KBM-7 (cell line): ENCODE measurements around the gene MYB.
"Not testable (repeated sequence)": the region's sequence is repeated elsewhere in the genome, so short reads cannot be mapped to it uniquely, and the experiment has no call there.

ENCODE experiments used
- DNase-seq: peaks from one replicate; pipeline ENCODE4 v3.0.0-alpha.2; 2015
- in situ Hi-C: fragments of 300-500 bp; cut with MboI; formaldehyde crosslinking; loops from 2 replicates; pipeline ENCODE4 v1.14.3; 2020; ENCODE audit warnings: low sequenced_read_pairs, low pct_unique_long_range_greater_than_20kb, mixed read lengths

Gene MYB

DNA sequence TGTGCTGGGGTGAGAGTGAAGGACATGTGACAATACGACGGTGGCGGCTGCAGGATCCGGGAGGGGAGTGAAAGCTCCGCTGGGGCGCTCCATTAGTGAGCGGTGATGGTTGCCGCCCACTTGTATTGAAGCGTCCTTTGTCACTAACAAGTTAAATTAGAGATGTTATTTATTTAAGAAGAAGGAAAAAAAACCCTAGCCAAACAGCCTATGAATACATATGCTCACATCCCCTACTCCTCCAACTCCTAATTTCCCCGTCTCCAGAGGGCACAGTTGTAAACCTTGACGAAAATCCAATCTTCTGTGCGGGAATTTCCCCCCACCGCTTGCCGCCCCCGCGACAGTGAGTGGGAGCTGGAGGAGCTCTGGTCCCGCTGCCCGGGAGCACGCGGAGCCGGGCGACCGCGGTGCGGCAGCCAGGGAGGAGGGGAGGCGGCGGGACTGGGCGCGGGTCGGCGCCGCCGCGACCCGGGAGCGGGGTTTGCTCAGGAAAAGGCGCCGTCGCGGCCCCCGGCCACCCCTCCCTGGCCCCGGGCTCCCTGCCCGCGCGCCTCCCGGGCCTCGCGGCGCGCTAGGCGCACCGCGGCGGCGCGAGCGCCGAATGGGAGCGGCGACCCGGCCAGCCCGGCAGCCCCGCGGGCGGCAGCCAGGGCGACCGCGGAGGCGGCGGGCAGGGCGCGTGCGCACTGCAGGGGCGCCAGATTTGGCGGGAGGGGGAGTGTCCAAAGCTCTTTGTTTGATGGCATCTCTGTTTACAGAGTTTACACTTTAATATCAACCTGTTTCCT lies at the start of gene MYB:
TSS of gene MYB (plus strand) at position 767 of the 791 bp plus-strand sequence. CDS start 206 bp downstream, outside the sequence.
- peak; percentile 89 for DNase-seq
- in situ Hi-C loops, result no loop called here

DNA sequence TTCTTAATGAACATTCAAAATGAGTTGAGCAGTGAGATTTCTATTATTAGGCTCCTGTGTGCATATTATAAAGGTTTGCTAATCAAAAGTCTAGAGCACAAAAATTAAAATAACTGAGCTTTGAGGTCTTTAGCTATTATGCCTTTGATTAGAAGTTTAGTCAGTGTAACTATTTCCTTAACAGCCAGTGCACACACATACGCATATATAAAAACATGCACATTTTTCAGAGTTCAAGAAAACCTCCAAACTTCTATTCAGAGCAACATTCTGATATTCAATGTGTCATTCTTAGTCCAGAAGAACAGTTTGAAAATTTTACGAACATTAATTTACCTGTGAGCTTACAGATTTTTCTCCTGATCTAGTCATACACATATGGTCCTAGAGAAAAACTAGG lies 48.3 kb upstream of the MYB start:
- in situ Hi-C loops, result loop anchor here (25.0 kb wide), 1 partner anchor 305 kb away; no protein-coding TSS in a partner anchor
- DNase-seq, result no peak

GRCh38 chr6:135135835-135136234 lies 45.3 kb upstream of the MYB start:
- in situ Hi-C loops, result loop anchor here (25.0 kb wide), 1 partner anchor 301 kb away; no protein-coding TSS in a partner anchor
- DNase-seq, result no peak

- in situ Hi-C loops, result loop anchor here (25.0 kb wide), 1 partner anchor 299 kb away; no protein-coding TSS in a partner anchor
Measured at GRCh38 chr6:135137826-135138225, 43.3 kb upstream of the MYB start.

GRCh38 chr6:135141182-135141581 lies 39.9 kb upstream of the MYB start:
- in situ Hi-C loops, result loop anchor here (25.0 kb wide), 1 partner anchor 296 kb away; no protein-coding TSS in a partner anchor
- no peak for DNase-seq

More at GRCh38 chr6:135137826-135138225, 43.3 kb upstream of the MYB start:
- DNase-seq, result no peak

GRCh38 chr6:135141728-135142127 lies 39.4 kb upstream of the MYB start:
- in situ Hi-C loops, result loop anchor here (25.0 kb wide), 1 partner anchor 296 kb away; no protein-coding TSS in a partner anchor
- DNase-seq, result no peak

GRCh38 chr6:135142232-135142631 lies 38.9 kb upstream of the MYB start:
- in situ Hi-C loops, result loop anchor here (25.0 kb wide), 1 partner anchor 295 kb away; no protein-coding TSS in a partner anchor
- not testable (repeated sequence) for DNase-seq

- DNase-seq, result no peak
- in situ Hi-C loops, result loop anchor here (25.0 kb wide), 1 partner anchor 293 kb away; no protein-coding TSS in a partner anchor
Measured at GRCh38 chr6:135144673-135145062, 36.4 kb upstream of the MYB start.

- DNase-seq, result peak; percentile 70
- in situ Hi-C loops, result loop anchor here (25.0 kb wide), 1 partner anchor 292 kb away; no protein-coding TSS in a partner anchor
Measured at GRCh38 chr6:135145063-135145800, 35.9 kb upstream of the MYB start.

- in situ Hi-C loops, result loop anchor here (25.0 kb wide), 1 partner anchor 291 kb away; no protein-coding TSS in a partner anchor
- no peak for DNase-seq
Measured at GRCh38 chr6:135146162-135146934, 34.8 kb upstream of the MYB start.

DNA sequence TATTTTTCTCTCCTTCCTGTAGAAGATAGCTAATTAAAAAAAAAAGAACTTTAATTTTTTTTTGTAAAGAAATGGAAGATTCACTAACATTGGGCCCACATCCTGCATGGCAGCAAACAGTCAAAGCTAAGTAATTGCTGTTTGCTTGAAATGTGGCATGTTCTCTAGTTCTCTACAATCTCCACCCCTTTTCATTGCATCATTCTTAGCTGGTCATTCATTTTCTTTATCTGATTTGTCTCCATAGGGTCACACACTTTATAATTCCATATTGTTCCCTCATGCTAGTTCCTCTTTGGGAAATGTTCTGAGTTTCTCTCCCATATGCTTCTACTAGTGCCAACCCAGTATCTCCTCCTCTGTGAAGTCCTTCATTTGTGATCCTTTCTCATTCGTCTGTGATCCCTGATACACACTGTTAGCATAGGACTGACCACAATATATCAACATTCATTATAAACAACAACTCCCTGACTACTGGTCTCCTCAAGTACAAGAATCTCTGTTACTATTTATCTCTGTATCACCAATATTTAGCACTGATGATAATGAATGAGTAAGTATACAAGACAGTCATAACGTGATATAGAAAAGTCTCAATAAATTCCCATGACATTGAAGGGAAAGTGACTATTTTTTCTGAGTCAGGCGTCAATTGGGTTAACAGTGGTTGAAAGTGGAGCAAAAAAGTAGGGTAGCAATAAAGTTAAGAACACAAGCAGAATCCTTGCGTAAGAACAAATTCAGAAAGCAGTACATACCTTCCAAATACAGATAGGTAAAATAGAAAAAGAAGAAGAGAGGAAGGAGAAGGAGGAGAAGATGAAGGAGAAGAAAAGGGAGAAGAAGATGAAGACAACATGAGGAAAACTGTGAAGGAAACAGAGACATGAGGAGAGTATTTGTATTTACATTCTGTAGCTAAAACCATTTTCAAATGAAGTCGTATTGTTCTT lies 33.2 kb upstream of the MYB start:
- DNase-seq, result peak; percentile 60
- in situ Hi-C loops, result loop anchor here (25.0 kb wide), 1 partner anchor 289 kb away; no protein-coding TSS in a partner anchor

DNA sequence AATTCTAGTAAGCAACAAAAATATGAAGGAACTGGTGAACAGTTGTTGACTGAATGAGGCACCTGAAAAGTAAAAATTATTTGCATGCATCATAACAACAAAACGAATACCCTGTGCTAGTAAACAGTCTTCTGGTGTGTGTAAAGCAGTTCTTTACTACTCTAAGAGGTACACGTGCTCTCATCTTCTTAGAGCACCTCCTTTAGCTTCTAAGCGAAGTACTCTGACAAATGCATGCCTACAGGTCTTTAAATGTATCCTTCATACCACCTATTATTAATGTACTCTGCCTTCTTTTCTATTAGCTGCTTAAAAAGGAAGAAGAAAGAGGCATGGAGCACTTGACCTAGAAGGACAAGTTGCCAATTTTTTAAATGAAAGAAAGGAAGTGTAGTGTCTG lies 32.2 kb upstream of the MYB start:
- DNase-seq, result peak; percentile 43
- in situ Hi-C loops, result loop anchor here (25.0 kb wide), 1 partner anchor 288 kb away; no protein-coding TSS in a partner anchor

DNA sequence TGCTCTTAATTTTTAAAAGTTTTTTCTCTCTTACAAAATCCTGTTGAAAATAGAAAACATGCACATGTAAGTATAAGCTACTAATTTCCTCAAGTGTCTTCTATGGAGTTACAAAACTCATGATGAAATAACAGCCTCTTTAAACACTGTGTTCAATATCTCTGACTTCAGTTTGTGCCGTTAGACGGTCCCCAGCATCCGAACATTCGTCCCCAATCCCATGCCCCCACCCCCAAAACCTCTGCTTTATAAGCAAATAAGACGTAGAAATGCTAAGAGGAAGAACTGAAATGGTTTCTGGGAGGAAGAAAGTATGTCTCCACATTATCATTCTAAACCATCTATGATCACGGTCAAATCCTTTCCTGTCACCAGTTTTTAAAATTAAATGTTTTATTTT lies 31.7 kb upstream of the MYB start:
- DNase-seq, result no peak
- in situ Hi-C loops, result loop anchor here (25.0 kb wide), 1 partner anchor 288 kb away; no protein-coding TSS in a partner anchor

GRCh38 chr6:135150481-135150880 lies 30.6 kb upstream of the MYB start:
- in situ Hi-C loops, result not testable (repeated sequence)

DNA sequence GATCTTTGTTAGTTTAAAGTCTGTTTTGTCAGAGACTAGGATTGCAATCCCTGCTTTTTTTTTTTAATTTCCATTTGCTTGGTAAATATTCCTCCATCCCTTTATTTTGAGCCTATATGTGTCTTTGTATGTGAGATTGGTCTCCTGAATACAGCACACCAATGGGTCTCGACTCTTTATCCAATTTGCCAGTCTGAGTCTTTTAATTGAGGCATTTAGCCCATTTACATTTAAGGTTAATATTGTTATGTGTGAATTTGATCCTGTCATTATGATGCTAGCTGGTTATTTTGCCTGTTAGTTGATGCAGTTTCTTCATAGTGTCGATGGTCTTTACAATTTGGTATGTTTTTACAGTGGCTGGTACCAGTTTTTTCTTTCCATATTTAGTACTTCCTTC lies 27.0 kb upstream of the MYB start:
- DNase-seq, in situ Hi-C loops: not testable (repeated sequence)

More at GRCh38 chr6:135150481-135150880, 30.6 kb upstream of the MYB start:
- not testable (repeated sequence) for DNase-seq

GRCh38 chr6:135158397-135158796 lies 22.7 kb upstream of the MYB start:
- no peak for DNase-seq
- in situ Hi-C loops, result no loop called here

- no peak for DNase-seq
- in situ Hi-C loops, result no loop called here
Measured at GRCh38 chr6:135159531-135159930, 21.6 kb upstream of the MYB start.
